ENCODE measurements around the gene SLIT3.
"Not testable (repeated sequence)": the region's sequence is repeated elsewhere in the genome, so short reads cannot be mapped to it uniquely, and the experiment has no call there.

The SLIT3 gene

GRCh38 chr5:169216866-169217265 lies 84.1 kb downstream of the SLIT3 start:
- no peak for DNase-seq

GRCh38 chr5:169213479-169213878 lies 87.5 kb downstream of the SLIT3 start:
- no peak for DNase-seq

- not testable (repeated sequence) for DNase-seq
These were observed 89.2 kb downstream of the SLIT3 start for GRCh38 chr5:169211761-169212160.

GRCh38 chr5:169204788-169205400 lies 96.0 kb downstream of the SLIT3 start:
- DNase-seq: no peak

GRCh38 chr5:169202969-169203368 lies 98.0 kb downstream of the SLIT3 start:
- no peak for DNase-seq

DNA sequence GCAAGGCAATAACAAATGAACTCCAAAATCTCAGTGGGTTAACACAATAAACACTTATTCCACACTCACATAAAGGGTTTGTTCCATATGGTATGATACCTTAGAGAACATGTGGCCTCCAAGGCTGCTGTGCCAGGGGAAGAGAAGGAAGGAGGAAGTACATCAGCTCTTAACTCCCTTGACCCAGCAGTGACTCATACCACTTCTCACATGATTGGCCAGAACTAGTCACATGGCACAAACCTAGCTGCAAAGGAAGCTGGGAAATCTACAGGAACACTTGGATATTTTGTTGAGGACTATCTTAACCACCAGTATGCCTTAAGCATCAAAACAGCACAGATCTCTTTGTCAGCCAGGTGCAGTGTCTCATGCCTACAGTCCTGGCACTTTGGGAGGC lies 99.3 kb downstream of the SLIT3 start:
- DNase-seq: no peak

DNA sequence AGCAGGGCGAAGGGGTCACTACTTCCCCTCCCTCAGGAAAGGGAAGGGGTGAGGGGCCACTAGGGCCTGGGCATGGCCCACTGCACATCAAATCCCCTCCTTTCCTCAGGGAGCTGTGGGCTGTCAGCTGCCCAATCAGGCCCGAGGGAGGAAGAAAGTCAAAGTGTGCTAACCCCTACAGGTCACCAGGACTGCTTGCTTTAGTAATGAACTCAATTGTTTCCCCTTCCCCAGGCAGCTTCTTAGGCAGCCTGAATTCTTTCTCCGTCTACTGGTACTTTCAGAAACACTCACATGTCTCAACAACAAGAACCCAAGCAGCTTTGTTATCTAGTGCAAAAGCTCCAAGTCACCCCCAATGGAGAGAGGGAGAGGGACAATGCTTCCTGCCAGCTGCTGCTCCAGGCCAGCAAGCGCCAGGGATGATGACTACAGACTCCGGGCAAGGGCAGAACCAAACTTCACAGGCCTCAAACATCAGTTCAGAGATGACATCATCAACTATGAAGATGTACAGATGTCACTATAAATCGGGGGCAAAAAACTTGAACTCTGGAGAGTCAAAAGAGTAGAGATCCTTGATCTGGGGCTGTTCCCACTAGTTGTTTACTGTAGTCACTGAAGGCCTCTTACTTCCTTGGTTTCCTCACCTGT lies 100.7 kb downstream of the SLIT3 start:
- DNase-seq: no peak

DNA sequence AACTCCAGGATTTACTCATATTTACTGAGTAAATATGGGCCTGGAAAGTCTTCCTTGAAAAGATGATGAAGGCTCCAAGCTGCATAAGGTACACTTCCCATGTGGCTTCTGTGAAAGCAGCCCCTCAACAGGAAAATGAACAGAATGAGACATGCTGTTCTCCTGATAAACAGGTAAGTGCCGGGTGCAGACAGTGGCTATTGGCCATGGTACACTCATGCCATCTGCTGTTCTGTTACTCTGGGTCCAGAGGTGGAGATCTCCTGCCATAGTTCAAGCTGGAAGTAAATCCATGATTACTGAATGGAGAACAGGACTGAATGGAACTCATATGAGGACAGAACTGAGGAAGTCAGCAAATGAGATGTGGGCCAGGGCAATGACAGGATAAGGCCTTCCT lies 103.6 kb downstream of the SLIT3 start:
- DNase-seq: no peak

DNA sequence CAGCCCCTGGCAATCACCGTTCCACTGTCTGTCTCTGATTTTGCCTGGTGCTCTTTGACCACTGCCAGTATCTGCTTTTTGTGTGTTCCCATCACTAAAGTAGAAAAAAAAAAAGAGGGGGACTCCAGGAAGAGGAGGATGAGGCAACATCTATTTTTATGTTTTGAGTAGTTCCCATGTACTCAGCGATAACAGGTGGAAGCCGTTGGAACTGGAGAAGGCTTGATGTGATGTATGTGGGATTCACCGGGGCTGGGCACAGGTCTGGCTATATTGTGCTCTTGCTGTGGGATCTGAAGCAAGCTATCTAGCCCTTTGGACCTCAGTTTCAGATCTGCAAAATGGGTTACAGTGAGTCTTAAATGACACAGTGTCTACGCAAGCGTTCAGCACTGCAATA lies 104.9 kb downstream of the SLIT3 start:
- no peak for DNase-seq

GRCh38 chr5:169195601-169196000 lies 105.3 kb downstream of the SLIT3 start:
- DNase-seq: no peak

DNA sequence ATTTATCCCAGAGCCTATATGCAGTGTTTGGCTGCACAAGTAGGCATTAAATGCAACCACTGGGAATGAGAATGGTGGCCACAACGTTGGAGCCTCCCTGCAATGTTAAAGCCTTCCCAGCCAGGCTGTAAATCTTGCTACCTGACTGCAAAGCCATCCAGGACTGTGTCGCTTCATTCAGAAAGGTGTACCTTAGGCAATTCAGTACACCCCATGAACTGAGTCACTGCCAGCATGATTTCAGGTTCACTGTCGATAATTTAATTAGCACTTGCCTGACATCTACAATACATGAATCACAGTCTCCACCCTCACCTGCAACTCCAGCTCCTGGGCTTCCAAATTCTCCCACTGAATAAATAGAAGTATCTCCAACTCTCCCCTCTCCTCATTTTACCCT lies 108.4 kb downstream of the SLIT3 start:
- DNase-seq: no peak

DNA sequence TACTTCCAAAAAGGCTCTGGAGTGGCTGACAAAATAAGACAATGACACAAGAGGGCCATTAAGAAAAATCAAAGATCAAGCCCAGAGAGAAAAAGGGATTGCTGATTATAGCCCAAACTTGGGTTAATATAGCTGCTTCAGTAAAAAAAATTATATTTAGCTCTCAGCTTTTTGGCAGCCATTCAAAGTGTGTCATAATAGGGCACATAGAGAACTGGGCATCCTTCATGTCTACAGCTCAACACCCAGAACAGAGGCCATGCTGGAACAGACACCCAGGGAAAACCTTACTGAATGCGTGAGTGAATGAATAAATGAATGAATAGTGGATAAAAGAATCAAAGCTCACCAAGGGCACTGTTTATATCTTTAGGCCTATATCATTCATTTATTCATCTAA lies 110.1 kb downstream of the SLIT3 start:
- DNase-seq: no peak

GRCh38 chr5:169185626-169186025 lies 115.3 kb downstream of the SLIT3 start:
- DNase-seq: no peak

DNA sequence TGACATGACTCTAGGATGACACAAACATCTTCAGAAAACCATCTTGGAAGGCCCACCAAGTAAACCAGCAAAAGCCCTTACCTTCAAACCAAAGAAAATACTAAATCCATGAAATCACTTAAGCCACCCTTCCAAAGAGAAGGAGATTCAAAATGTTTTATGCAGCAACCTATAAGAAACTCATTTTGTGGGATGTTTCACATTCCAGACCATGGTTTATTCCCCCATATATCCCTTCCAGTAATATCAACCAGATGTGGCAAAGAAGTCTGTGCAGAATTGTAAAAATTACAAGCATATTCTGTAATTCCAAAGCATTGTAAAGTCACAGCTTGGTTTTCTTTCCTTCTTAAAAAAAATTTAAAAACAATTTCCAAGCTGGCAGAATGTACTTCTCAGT lies 117.4 kb downstream of the SLIT3 start:
- no peak for DNase-seq

GRCh38 chr5:169182797-169183196 lies 118.1 kb downstream of the SLIT3 start:
- no peak for DNase-seq

DNA sequence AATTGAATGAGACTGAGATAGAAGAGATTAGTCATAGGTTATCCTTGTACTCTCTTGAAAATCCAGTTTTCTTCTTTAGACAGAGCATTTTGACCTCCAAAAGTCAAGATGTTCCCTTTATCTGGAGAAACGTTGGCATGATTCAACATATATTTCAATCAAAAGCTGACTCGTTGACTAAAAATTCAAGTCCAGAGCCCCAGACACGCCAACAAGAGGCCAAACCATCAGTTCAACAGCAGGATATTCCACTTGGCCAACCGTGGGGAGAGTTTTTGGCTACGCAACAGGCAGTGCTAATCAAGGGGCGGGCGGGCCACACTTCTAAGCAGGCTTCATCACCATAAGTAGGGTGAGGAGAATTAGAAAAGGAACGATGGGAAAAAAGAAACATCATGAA lies 119.1 kb downstream of the SLIT3 start:
- no peak for DNase-seq

- no peak for DNase-seq
These were observed 122.2 kb downstream of the SLIT3 start for GRCh38 chr5:169178754-169179153.

GRCh38 chr5:169178274-169178673 lies 122.7 kb downstream of the SLIT3 start:
- no peak for DNase-seq

GRCh38 chr5:169176709-169177694 lies 123.9 kb downstream of the SLIT3 start:
- no peak for DNase-seq

DNA sequence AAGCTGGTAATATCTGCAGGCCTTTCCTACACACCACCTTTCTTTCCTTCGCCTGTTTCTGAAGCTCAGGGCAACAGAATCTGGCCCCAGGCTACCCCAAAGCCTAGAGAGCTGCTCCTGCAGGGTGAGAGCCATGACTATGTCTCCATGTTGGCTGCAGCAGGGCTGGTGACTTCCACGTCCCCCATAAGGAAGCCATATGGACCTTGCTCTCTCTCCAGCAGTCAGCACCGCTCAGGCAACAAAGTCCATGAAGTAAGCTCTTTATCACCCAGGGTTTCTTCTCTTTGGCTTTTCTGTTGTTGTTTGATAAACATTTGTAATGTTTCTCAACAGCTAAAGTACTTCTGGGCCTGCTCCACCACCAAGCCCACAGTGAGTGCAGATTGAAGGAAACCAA lies 125.2 kb downstream of the SLIT3 start:
- DNase-seq: no peak

DNA sequence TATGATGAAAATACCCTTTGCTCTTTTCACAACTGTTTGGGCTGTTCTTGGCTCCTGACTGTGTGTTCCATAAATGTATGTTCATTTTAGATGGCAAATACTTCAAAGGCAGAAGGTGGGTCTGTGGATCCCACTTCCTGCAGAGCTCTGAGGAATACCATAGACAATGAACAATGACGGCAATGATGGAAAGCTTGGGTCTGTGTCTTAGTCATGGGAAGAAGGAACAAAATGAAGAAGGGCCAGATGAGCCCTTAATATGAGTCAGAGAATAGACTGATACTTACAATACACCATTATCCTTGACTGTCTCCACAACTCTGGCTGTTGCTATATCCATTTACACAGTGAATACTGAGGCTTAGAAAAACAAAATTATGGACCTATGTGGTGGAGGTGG lies 126.0 kb downstream of the SLIT3 start:
- DNase-seq: no peak

DNA sequence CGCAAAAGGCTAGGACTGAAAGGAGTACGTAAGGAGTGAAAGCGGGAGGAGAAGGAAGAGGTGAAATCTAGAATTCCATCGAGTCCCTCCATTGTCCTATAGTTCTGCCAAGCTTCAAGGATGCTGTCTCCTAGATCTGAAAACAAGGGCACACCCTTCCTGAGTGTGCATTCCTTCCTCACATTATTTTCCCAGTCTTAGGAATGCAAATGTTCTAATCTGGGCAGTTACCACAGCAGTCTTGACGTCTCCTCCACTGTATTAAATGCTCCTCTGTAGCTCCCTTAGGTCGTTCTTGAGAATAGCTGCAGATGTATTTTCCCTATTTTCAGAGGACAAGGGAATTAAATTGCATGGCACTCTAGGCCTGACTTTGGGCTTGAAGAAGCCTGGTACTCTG lies 127.6 kb downstream of the SLIT3 start:
- no peak for DNase-seq

GRCh38 chr5:169171515-169171914 lies 129.4 kb downstream of the SLIT3 start:
- no peak for DNase-seq

DNA sequence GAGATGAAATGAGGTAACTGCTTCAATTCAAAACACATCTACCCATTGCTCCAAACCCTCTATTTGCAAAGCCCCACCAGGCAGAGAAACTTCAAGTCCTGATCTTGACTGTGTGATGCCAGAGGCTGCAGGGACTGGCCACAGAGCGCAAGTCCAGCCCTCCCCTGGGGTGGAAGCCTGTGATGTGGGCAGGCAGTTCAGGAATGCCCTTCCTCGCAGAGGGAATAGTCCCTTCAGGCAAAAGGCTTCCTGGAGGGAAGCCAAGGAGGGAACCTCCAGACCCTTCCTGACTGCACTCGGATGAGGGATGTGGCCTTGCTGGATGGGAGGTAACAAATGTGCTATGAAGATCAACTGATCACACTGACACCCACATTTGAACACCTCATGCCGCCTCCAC lies 131.2 kb downstream of the SLIT3 start:
- no peak for DNase-seq
